GM19099 (cell line): ENCODE measurements around the gene HTR2C.

Experiments used
- POLR2A ChIP-seq: IDR thresholded peaks from 3 replicates; pipeline ENCODE4 v1.6.1; 2011; ENCODE audit warnings: low read depth; ENCODE audit not compliant: insufficient read length; ENCODE audit errors: extremely low read depth

Gene HTR2C

GRCh38 chrX:114635986-114636385, 52.1 kb downstream of the HTR2C start:
- no peak for TF ChIP-seq POLR2A

- no peak for TF ChIP-seq POLR2A
Observed at GRCh38 chrX:114650351-114650750, 66.5 kb downstream of the HTR2C start.

DNA sequence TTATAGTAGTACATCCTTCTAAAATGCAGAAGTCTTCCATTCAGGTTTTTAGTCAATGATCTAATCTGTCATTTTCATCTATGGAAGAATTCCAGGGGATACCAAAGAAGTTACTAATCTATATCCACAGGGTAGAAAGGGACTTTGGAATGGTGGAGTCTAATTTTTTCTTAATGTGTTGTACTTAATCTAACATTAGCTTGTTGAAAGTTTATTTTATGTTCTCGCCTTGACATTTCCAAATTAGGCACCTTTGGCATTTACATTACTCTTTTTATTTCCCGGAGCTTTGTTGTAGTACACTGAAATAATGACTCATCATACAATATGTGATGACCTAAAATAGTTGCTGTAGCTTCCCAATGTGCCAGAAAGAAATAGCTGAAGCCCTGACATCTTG, 91.5 kb downstream of the HTR2C start:
- TF ChIP-seq POLR2A = no peak

DNA sequence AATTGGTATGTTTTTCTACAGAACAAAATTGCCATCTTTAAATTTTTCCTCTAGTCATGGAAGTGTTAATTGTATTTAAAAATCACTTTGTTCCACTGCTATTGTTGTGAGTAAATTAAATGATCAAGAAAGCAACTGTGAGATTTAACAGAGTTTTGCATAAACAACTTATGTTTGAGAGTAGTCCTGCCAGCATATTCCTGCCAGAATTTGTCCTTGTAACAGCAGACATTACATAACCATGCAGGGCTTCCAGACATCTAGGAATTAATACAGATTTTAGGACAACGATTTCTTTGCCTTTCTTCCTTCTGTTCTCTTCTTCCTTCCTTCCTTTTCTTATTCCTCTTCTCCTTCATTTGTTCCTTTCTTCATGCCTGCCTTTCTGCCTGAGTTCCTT, 125.5 kb downstream of the HTR2C start:
- TF ChIP-seq POLR2A = no peak

- no peak for TF ChIP-seq POLR2A
Observed at GRCh38 chrX:114710571-114710970, 126.7 kb downstream of the HTR2C start.

GRCh38 chrX:114712466-114712865, 128.6 kb downstream of the HTR2C start:
- TF ChIP-seq POLR2A = no peak

GRCh38 chrX:114715096-114715495, 131.2 kb downstream of the HTR2C start:
- no peak for TF ChIP-seq POLR2A

DNA sequence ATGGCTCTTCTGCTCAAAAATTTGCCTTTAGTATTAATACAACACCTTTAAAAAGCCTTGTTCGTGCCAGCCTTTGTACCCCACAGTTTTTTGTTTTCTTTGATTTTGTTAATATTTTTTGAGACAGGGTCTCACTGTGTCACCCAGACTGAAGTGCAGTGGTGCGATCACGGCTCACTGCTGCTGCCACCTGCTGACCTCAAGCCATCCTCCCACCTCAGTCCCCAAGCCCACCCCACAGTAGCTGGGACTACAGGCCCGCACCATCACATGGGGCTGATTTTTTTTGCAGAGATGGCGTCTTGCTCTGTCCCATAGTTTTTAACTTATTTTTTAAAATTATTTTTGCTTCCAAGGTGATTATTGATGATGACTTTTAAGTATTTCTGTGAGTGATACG, 134.0 kb downstream of the HTR2C start:
- no peak for TF ChIP-seq POLR2A

DNA sequence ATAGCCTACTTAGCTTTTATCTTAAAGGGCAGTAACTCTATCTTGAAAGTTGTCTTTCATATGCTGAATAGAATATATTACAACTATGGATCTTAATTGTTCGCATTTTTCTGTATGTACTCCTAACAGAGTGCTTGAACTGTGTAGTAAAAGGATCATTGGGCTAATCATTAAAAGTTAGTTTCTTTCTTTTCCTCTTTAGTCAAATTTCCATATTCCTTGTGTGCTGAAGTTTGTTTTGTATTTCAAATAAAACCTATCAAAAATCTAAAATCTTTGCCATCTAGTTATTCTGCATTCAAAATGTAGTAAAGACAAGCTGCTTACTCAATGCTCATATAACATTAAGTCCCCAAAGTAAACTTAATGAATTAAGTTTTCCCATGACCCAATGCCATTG, 182.7 kb downstream of the HTR2C start:
- TF ChIP-seq POLR2A = no peak

- no peak for TF ChIP-seq POLR2A
Observed at GRCh38 chrX:114774691-114775090, 190.8 kb downstream of the HTR2C start.

GRCh38 chrX:114782925-114783324, 199.0 kb downstream of the HTR2C start:
- TF ChIP-seq POLR2A = no peak

GRCh38 chrX:114787061-114787460, 203.2 kb downstream of the HTR2C start:
- no peak for TF ChIP-seq POLR2A

GRCh38 chrX:114797494-114797893, 213.6 kb downstream of the HTR2C start:
- no peak for TF ChIP-seq POLR2A

DNA sequence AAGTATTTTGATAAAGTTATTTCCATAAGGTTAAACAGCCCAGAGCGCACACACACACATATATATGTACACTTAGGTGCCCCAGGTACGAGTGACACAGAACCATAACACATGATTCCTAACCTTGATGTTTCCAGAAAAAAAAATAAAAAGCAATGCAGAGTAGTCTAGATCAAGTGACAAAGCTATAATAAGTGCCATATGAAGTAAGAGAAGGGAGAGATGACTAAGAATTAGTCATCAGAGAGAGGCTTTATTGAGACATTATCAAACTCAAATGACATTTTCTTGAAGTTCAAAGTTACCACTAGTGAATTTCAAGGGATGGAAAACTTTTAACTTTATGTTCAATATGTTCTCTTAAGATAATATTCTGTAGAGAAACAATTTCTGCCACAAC, 215.0 kb downstream of the HTR2C start:
- TF ChIP-seq POLR2A = no peak

DNA sequence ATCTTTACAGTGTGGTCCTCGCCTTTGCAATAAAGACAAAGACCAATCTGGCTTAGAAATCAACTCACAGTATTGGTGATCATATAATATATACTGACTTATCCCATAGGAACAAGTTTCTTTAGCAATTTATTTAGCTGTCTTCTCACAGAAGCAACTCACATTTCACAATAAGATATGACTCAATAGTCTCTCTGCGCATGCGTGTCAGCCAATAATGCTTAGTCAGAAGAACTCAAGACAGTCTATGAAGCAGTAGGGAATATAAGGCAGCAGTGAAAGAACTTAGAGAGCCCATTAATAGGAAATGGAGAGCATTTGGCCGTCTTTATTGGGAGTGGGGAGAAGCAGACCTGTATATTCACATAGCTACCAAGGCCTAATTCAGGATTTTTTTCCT, 216.8 kb downstream of the HTR2C start:
- TF ChIP-seq POLR2A = no peak

- TF ChIP-seq POLR2A = no peak
Observed at GRCh38 chrX:114819509-114819908, 235.6 kb downstream of the HTR2C start.

DNA sequence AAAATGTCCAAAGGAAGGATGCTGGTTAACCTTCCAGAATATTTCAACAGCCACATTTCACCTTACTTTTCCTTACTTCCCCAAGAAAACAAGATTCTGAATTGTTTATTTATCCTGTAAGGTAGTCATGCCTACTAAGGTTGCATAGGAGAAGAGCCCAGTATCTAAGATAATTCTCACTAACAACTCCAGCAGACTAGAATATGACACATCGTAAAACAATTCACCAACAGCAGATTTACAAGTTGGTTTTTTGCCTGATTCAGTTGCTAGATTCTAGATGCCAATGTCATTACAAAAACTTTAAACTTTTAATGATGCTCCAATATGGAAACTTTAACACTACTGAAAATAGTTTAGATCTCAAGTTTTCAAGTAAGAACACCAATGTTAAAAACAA, 257.2 kb downstream of the HTR2C start:
- TF ChIP-seq POLR2A = no peak

GRCh38 chrX:114842181-114842580, 258.3 kb downstream of the HTR2C start:
- no peak for TF ChIP-seq POLR2A
